Measurements from ENCODE around the gene ARHGAP24.

ARHGAP24 gene

DNA sequence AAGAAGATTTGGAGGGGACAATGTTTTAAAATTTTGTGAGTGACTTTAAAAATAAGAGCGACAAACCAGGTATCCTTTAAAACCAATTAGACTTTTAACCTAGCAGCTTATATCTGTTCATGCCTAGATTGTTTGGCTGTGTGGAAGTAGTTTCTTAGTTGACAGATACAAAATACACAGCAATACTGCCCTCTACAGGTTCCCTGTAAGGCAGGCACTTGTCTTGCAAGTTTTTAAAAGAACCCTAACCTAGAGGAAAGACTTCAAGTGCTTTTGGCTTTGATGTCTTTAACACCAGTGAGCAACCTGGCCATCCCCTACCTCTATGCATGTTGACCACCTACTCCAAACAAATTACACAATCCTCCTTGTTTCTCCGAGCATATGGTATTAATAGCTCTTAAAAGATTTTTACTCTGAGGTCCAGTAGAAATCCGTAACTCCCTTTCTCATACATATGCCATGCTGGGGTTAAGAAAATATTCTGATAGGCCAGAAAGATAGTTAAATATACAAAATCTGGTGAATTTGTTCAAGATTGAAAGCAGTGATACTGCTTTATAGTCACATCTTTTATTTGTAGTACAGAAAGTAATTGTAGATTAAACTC is 273.0 kb downstream of the ARHGAP24 start:
- no peak for DNase-seq

DNA sequence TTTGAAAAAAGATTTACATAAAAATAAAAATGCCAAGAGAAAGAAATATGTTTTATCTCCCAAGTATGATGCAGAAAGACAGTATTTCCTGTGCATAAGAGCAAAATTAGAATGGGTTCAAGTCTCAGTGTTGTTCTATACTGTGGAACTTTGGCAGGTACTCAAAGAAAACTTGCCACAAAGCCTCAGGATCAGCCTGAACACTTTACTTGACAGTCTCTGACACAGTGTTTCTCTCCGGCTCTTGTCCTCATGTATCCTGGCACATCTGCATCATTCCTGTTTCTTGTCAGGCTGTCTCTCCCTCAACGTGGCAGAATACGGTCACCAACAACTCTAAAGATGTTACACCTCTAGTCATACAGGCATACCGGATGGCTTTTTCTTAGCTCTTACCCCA is 273.7 kb downstream of the ARHGAP24 start:
- DNase-seq, result no peak

DNA sequence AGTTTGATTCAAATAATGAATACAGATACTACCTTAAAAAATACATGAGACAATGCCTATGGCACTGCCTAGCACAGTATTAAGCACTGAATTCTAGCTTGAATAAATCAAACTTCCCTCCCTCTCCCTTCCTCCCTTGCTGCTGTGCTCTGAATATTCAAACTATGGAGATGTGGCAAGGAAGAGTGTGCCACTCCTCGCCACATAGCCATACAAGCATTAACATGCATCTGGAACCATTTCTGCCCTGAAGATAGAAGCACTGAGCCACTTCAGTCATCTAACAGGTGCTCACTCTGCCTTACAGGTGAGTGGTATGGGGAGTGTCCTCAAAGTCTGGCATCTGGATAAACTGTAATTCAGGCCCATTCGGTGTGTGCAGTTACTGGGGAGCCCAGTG is 276.9 kb downstream of the ARHGAP24 start:
- no peak for DNase-seq

DNA sequence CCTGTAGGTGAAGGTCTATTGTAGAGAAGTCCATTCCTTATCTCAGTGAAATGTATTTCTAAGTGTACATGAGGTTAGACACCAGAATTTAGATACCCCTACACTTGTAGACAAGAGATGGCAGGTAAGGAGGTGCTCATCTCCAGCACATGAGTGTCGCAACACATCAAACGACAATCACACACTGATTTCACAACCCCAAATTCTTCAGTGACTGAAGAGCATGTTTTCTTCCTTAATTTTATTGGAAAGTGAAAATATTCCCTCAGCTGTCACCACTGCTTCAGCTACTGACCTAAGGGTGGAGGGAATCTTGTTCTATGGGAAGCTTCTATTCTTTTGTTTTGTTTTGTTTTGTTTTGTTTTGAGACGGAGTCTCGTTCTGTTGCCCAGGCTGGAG is 280.3 kb downstream of the ARHGAP24 start:
- DNase-seq, result no peak

DNA sequence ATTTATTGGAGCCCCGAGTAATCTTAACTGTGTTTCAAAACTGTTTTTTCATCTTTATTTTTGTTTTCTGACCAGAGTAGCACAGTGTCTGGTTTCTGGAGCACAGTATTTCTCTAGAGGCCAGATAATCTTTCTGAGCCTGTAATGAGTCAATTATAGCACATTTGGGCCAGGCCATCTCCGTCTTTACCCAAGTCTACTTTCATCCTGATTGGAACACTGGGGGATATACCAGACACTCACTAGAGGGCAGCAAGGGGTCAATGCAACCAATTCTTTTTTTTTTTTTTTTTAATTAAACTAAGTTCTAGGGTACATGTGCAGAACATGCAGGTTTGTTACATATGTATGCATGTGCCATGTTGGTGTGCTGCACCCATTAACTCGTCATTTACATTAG is 282.0 kb downstream of the ARHGAP24 start:
- DNase-seq, result no peak

DNA sequence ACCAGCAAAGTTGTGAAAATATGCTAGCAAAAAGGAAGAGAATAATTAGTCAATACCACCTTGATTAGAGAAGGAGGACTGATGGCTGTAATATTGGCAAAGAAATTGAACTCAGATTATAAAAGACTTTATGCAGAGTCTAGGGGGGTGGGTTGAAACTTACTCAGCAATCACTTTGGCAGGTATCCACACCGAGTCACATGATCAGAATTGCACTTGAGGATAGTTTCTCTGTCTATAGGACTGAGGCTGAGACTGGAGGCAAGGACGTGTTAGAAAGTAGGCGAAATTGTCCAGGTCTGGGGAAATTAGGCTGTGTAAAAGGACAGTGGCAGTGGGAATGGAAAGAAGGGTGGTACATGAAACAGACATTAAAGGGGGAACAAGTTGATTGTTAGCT is 284.4 kb downstream of the ARHGAP24 start:
- DNase-seq, result no peak

DNA sequence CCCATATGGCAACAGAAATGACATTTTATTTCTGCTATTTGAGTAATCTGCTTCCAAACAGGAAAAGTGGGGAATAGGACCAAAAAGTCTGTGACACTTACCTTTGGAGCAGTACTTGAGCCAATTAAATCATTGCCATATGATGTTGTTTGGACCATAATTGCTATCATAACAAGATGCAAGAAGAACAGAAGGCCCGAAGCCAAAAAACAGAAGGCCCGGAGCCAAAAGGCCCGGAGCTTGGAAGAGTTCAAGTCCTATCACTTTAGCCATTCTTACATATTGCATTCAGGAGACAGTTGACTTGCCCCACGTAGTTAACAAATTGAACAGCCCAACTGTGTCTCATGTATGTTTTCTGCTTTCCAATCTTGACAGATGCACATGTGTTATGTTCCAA is 285.6 kb downstream of the ARHGAP24 start:
- DNase-seq, result no peak

DNA sequence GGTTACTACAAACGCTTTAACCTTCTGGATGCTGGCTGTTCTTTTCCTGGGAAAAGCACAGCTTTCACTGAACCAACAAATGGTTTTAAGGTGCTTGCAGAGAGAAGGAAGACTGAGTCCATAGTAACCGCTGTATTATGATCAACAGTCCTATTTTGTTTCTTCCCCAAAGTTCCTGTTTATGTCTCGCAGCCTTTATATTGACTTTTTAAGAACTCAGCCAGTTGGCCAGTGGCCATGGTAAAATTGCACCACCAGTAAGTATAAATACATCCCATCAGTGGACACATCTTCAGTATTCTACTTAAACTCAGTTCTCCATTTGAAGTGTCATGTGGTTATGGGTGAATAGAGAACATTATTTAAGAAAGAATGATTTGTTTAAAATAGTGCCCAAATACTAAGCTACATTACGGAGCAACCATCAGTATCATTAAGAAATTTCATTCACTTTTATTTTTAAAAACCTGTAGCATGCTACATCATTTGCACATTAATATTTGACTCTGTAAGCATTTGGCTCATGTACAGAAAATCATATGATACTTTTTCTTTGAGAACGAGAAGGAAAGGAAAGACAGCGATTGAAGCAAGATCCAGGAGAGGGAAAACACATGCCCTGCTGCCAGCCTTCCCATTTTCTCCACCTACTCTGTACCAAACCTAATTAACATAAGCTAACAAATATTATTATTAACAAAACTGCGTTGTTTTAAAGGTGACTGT is 287.0 kb downstream of the ARHGAP24 start:
- DNase-seq, result no peak

DNA sequence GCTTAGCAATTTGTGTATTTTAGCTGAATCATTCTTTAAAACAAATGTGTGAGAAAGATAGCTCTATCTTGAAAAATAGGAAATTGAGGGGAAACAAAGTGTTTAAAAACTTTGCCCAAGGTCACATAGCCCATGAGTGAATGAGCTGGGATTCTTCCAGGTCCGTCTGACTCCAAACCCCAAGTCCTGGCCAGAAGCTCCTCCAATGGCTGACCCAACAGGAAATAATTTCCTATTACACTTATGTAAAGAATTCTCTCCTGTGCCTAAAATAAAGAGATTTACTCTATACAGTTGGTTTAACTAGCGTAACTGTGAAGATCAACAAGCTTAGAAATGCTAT is 287.6 kb downstream of the ARHGAP24 start:
- DNase-seq, result no peak

DNA sequence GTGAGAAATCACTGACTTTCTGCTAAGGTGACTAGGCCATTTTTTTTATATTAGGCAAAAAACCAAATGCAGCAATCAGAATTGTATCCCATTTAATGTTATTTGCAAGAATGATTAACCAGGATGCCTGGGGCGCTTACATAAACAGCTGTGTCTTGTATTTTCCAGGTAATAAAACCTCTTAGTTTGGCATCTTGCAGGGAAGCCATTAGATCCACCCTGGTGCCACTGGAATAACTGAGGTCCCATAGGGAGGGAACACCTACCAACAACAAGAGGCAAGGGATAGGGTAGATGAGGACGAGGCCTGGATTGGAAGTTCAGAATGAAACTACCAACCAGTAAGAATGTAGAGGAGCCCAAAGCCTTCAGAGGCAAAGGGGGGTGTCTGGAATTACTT is 288.3 kb downstream of the ARHGAP24 start:
- no peak for DNase-seq

DNA sequence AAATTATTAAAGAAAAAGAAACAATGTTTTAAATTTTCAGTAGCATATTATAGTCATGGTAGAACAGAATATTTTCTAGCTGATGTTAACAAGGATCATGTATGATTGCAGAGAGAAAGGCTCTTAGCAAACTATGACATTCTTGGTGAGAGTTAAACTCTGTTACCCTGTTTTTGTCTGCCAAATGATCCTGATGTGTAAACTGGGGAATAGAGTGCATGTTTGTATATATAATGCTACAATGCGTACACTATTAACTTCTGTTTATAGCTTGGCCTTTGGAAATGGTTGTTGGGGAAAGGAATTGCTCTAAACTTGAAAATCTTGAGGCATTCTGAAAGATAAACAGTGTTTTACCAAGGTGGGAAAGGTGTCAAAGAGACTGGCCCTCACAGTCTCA is 292.7 kb downstream of the ARHGAP24 start:
- DNase-seq, result no peak

DNA sequence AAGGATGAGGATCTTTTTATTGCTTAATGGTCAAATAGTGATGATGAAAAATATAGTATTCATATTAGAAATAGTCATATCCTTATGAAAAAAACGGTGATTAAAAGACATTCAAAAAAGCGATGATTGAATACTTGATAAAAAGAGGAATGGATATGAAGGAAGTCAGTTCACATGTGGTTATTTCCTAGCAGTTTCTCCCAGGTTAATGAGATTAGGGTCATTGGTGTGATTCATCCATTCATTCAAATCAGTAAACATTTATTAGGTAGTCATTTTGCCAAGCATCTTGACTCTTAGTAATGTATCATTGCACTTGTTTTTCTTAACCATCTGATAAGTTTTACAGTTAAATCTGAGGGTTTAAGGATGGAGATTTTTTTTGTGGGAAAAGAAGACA is 294.1 kb downstream of the ARHGAP24 start:
- DNase-seq, result no peak

DNA sequence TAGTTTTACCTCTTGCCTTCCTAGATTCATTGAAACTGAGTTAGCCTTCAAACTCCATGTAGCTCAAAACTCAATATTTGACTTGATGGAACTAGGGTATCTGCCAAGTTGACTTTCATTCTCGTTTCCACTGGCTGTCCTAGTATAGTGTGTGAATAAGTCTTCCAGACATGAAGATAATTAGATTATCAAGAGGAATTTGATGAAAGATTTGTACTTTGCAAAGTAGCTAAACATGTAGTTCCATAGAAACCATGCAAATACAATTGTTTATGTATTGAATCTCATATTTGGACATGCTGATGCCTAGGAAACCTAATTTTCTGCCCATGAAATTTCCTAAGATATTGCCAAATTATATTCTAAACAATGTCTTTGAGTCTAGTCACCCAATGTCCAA is 297.5 kb downstream of the ARHGAP24 start:
- no peak for DNase-seq

DNA sequence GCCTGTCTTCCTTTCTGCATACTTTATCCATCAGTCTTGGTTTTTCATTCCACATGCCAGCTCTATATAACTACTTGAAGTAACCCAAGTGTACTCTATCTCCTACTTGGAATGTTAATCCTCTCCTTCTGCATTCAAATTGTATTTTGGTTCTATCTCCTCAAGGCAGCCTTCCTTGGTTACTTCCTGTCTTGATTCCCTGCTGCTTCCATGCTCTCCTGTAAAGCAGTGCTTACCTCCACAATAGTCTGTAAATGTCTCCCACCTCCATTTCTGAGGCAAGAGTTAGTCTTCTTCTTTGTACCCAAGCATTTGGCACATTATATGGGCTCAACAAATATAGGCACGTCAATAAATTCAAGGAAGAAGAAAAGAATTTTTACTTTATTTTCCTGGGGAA is 298.4 kb downstream of the ARHGAP24 start:
- no peak for DNase-seq

DNA sequence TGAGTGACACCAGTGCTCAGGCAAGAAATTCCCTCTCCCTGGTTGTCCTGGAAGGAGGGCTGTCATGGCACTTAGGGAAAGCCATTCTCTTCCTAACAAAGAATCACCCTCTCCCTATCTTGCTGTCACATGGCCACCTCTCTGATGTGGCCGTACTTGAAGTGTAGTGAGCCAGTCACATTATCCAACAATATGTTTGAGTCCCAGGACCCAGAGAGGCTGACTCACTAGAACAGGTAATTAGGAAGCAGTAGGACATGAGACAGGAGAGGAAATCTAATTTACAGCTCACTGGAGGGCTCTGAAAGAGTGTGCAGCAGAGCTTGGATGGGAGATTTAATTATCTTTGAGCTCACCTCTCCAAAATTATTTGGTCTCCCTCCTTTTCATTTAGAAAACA is 299.1 kb downstream of the ARHGAP24 start:
- DNase-seq, result no peak

DNA sequence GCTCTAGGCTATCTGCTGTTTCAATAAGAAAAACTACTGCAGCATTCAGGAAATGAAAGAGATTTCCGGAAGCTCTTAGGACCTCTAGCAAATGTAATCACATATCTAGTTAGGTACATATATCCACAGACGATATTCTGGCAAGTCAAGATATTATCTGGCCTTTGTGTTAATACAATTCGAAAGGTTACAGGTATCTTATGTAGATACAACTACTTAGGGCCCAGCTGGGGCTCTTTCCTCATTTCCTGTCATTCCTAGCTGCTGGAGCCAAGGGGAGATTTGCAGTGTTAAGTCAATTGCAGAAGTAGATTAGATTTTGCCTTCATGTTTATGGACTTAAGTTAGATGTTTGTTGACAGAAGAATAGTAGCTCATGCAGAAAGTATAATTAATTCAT is 299.5 kb downstream of the ARHGAP24 start:
- no peak for DNase-seq

DNA sequence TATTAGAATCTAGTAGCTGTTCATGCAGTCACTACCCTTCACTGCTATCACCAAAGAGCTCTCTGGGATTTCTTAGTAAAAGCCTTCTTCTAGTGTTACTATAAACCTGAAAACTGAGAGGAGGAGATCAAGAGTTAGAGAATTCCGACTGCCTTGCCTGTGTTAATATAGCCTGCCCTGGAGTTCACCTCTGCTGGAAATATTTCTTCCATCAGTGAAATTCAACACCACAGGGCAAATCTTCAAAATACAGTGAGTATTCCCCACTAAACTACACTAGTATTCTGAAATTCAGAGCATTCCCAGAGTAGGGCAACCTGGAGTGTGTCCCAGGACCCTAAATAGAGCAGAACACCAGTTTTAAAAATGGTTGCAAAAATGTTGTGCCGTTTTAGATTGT is 301.1 kb downstream of the ARHGAP24 start:
- DNase-seq, result no peak

DNA sequence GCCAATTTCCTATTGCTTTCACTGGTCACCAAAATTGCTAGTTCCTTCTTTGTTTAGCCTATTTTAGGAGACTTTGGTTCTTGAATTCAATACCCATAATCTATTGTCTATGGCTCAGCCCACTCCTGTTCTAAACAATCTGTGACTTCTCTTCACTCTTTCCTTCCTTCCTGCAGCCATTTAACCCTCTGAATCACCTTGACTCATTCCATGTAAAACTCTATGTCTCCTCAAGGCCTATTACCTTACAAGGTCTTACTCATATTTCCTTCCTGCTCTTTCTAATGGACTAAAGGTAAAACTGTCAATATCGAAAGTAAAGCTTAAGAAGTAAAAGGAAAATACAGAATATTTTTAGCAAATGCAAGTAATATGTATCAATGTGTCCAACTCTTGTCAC is 301.6 kb downstream of the ARHGAP24 start:
- DNase-seq, result no peak

DNA sequence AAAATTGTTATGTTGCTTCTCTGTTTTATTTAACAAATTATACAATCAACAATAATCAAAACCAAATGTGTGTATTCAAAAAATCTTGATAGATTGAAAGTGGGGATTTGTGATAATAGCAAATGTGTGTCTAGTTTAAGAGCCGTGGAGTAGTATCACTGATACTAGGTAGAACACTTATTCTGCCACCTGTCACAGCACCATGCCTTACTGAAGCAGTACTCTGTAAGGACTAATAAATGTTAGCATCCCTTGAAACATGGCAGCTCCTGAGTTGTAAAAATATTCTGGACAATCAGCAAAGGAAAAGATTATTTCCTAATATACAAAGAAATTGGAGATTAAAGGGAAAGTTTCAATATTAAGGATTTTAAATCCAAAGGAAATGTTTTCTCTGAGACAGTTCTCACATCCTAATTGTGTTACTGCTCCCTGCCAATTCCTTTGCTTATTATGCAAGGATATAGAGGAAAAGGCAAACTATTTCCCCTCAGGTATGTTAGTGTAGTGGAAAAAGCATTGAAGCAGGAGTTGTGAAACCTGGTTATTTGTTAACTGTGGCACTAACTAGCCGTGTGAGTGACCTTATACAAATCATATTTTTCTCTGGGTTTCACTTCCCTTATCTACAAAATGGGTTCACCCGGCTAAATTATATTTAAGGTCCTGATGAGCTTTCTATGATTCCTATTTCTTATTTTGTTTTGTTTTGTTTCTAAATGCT is 303.1 kb downstream of the ARHGAP24 start:
- no peak for DNase-seq

DNA sequence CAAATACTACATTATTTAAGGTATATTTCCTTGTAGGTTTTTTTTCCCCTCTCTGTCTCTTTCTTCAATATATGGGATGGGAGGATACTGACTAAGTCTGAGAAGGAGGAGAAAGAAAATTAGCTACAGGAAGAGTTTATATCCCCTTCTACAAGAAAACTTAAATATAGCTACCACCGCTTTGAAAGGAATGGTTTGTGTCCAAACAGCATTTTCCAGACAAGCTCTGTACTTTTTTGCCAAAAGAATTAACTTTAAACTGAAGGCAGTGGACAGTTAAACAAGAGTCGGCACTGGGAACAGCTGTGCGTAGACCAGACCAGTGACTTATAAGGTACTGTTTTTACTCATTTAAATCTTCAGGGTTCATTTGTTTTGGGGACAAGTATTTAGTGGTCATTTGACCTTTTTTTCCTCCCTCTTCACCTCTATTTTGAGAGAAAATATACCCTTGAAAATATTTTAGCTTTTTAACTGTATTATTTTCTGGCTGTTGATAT is 303.7 kb downstream of the ARHGAP24 start:
- DNase-seq, result no peak

DNA sequence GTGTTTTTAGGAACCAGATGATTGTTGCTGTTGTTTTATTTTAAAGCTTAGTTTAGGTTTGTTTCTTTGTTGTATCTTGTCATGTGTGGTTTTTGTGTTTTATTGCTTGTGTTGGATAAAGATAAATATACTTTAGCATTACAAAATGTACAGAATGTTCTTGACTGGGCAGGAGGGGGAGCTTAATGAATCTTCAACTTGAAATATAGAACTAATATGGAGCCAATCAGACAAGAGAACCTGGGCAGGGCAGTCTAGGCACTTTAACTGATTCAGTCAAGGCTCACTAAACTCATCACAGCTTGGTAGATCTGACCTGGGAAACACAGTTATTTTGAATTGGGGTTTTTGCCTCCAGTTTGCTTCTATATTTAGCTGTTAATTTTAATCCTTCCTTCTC is 304.2 kb downstream of the ARHGAP24 start:
- no peak for DNase-seq

DNA sequence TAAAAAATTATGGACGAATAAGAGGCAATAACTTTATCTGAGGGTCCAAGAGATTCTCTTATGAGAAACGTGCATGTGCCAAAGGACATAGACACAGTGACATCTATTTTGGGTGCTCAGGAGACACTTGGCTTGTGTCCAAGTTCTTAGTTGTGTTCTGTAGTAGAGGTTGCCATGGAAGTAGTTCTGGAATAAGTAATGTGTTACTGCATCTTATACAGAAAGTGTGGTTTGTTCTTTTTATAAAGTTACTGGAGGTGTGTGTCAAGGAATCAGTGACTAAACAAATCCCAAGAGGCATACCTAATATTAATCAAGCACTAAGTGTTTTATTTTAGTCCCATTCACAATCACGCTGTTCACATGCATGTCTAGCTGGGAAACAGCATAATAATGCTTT is 305.7 kb downstream of the ARHGAP24 start:
- DNase-seq, result no peak

DNA sequence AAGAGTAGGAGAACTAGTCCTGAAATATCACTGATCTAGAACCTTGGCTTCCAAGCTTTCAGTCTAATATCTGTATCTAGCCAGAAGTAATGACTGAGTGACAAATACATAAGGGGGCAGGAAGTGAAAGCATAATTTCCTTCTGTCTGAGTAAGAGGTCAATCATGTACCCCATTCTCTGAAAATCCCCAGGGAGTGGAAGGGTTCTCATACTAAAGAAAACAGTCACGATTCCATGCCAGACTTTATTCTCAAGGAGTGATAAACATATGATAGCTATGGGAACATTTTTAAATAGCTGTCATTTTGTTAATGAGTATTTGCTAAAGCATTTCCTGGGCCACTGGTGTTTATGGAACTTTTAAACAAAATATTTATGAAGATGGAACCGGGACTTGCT is 308.5 kb downstream of the ARHGAP24 start:
- no peak for DNase-seq

DNA sequence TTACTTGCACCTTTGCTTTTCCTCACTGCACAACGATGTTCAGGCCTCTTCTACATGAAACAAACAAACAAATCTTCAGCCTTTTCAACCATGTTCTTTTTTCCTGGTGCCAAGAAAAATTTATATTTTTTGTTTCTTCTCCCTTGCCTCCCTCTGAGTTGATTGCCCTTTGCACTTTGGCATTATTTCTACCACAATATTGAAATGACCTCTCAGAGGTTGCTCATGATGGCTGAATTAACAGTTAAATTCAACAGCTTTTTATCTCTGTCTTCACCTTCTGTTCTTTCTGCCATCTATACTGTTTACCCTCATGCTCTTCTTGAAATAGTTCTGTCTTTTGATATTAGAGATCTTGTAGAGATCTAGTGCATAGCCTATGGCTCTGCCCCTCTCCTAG is 308.9 kb downstream of the ARHGAP24 start:
- DNase-seq, result no peak
